Thyroid gland (tissue), 4 donors: ENCODE results near the gene RAET1L.

Source experiments
- CTCF ChIP-seq, 6 experiments: fragments of 200-600 bp in 3 of 6; fragments of 450-650 bp in 3 of 6; sonication (generic) in 3 of 6; IDR thresholded peaks; one replicate each; pipeline ENCODE4 v1.5.1; 2016 to 2019; ENCODE audit warnings: antibody characterized with exemption in 6 of 6, mild to moderate bottlenecking in 2 of 6, inconsistent platforms in 1 of 6, moderate library complexity in 1 of 6
- POLR2A ChIP-seq, 2 donors: fragments of 450-650 bp; IDR thresholded peaks; one replicate each; pipeline ENCODE4 v1.6.1; 2017; ENCODE audit warnings: antibody characterized with exemption in 2 of 2, mild to moderate bottlenecking in 2 of 2, moderate library complexity in 1 of 2

- no peak for TF ChIP-seq CTCF (IDR thresholded peaks at IDR 0.05)
- TF ChIP-seq POLR2A (IDR thresholded peaks at IDR 0.05): no peak
These were observed 19.3 kb downstream of the RAET1L start for GRCh38 chr6:150005761-150006651.
